GM12875 (cell line): ENCODE results near the gene PLEKHM3.

Experiments used
- H3K4me3 ChIP-seq: one replicate; pipeline ENCODE4 v1.5.1; 2011; ENCODE audit warnings: low read depth, low read length, control low read depth
- CTCF ChIP-seq: IDR thresholded peaks from 2 replicates; pipeline ENCODE4 v1.5.1; 2011; ENCODE audit warnings: low read depth, mild to moderate bottlenecking, control low read depth, inconsistent platforms, low read length, moderate library complexity, borderline replicate concordance; ENCODE audit not compliant: insufficient read depth

The PLEKHM3 gene

DNA sequence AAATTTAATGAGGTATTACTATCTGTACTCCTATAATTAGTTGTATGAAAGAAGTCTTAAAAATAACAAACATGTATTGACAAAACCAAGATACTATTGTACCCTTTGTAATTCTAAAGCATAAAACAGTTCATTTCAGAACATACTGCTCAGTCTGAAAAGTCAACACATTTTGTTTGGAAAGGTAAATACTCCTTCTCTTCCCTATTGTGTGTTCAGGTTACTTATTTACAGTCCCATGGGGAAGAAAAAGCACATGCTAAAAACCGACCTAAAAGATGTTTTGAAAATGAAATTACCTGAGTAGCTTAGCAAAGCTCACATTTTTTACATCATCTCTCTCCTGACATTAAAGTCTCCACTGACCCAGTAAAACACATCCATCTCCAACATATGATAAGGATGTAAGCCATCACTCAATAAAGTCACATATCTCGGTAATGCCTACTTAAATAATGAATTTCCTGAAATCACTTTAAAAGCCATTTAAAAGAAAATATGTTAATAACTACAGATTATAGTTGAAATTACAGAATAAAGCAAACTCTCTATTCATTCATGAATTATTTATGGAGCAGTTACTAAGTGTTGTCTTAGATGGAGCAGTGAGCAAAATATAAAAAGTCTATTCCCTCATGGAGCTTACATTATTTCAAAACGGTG lies 180.0 kb downstream of the PLEKHM3 start:
- no peak for TF ChIP-seq CTCF
- no peak overlapping the region for H3K4me3 ChIP-seq

DNA sequence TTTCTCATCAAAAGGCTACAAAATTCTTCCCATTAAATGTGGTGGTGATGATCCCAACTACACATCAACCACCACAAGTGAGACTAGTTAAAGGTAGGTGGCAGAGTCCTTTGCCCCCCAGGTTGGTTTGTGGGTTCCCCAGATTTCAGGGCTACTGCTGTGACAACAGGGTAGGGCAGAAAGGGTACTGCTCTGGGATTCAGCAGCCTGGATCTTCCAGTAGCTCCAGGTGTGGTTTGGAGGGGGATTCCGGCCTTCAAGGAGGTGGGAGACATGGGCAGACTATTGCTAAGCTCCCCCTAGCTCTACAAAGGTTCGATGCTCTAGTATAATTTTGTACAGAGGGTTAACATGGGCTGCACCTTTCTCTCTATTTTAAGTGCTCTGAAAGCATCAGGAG lies 180.7 kb downstream of the PLEKHM3 start:
- TF ChIP-seq CTCF = no peak
- no peak overlapping the region for H3K4me3 ChIP-seq

- TF ChIP-seq CTCF = no peak
- H3K4me3 ChIP-seq = no peak overlapping the region
These were observed 185.2 kb downstream of the PLEKHM3 start for GRCh38 chr2:207840101-207840500.

DNA sequence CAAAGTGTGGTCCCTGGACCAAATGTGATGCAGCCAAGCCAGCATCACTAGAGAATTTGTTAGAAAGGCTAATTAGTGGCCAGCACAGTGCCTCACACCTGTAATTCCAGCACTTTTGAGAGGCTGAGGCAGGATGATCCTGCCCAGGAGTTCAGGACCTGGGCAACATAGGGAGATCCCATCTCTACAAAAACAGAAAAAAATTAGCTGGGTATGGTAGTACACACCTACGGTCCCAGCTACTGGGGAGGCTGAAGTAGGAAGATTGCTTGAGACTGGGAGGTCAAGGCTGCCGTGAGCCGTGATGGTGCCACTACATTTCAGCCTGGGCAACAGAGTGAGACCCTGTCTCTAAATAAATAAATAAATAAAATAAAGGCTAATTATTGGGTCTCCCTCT lies 185.8 kb downstream of the PLEKHM3 start:
- TF ChIP-seq CTCF = no peak

DNA sequence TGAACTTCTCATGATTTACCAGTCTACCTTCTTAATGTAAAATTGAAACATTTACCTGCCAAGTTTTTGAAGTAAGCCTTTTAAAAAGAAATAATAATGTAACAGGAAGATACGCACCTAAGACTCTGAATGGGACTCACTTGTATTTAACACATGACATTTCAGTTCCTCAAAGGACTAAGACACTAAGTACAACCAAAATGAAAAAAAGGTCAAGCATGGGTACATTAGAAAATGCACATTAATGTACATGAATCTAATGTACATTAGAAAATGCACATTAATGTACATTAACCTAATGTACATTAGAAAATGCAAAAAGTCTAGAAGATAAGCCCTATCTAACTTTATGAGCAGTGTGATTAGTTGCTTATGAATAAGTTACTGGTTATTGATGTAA lies 186.3 kb downstream of the PLEKHM3 start:
- no peak overlapping the region for H3K4me3 ChIP-seq
- TF ChIP-seq CTCF = no peak

More for the DNA sequence above, 185.8 kb downstream of the PLEKHM3 start:
- no peak overlapping the region for H3K4me3 ChIP-seq

- TF ChIP-seq CTCF = no peak
These were observed 188.7 kb downstream of the PLEKHM3 start for GRCh38 chr2:207836521-207837133.

GRCh38 chr2:207835805-207836204 lies 189.5 kb downstream of the PLEKHM3 start:
- no peak for TF ChIP-seq CTCF
- H3K4me3 ChIP-seq = no peak overlapping the region

More at GRCh38 chr2:207836521-207837133, 188.7 kb downstream of the PLEKHM3 start:
- no peak overlapping the region for H3K4me3 ChIP-seq
